H9 (cell line): ENCODE results near the gene ADGRL3. TPM values are rescaled to one million over a fixed set of nuclear protein-coding genes. Genes with fewer than 3 reads are reported as not detected.

Experiments
- DNase-seq: peaks from one replicate; pipeline ENCODE4 v3.0.0-alpha.2; 2017
- H2AFZ ChIP-seq: one replicate; pipeline ENCODE4 v1.6.1; 2013; ENCODE audit warnings: mild to moderate bottlenecking, low read length, control low read depth, moderate library complexity
- H2AK5ac ChIP-seq: 2 replicates; pipeline ENCODE4 v1.6.1; 2013; ENCODE audit warnings: low read length, control low read depth, mixed read lengths; ENCODE audit not compliant: insufficient read length
- H2BK120ac ChIP-seq: one replicate; pipeline ENCODE4 v1.6.1; 2013; ENCODE audit warnings: low read depth, mild to moderate bottlenecking, low read length, control low read depth, inconsistent platforms; ENCODE audit not compliant: poor library complexity, severe bottlenecking
- H2BK12ac ChIP-seq: 2 replicates; pipeline ENCODE4 v1.6.1; 2013; ENCODE audit warnings: low read length, control low read depth, mixed read lengths, low read depth; ENCODE audit not compliant: insufficient read length
- H2BK15ac ChIP-seq: 2 replicates; pipeline ENCODE4 v1.6.1; 2013; ENCODE audit warnings: low read depth, low read length, control low read depth
- H2BK20ac ChIP-seq: one replicate; pipeline ENCODE4 v1.6.1; 2013; ENCODE audit warnings: low read depth, mild to moderate bottlenecking, low read length, control low read depth, inconsistent platforms; ENCODE audit not compliant: poor library complexity, severe bottlenecking
- H2BK5ac ChIP-seq: 2 replicates; pipeline ENCODE4 v1.6.1; 2013; ENCODE audit warnings: low read length, control low read depth, mixed read lengths; ENCODE audit not compliant: insufficient read length
- H3K14ac ChIP-seq: 2 replicates; pipeline ENCODE4 v1.6.1; 2013; ENCODE audit warnings: low read length, control low read depth; ENCODE audit not compliant: insufficient read depth
- H3K18ac ChIP-seq: 2 replicates; pipeline ENCODE4 v1.6.1; 2013; ENCODE audit warnings: low read depth, mild to moderate bottlenecking, mixed read lengths, low read length, control low read depth; ENCODE audit not compliant: insufficient read length
- H3K23ac ChIP-seq: 2 replicates; pipeline ENCODE4 v1.6.1; 2013; ENCODE audit warnings: low read length, control low read depth, mixed read lengths, low read depth; ENCODE audit not compliant: insufficient read length
- H3K23me2 ChIP-seq: 2 replicates; pipeline ENCODE4 v1.6.1; 2013; ENCODE audit warnings: low read depth, mild to moderate bottlenecking, mixed read lengths, low read length, control low read depth; ENCODE audit not compliant: insufficient read length, poor library complexity, severe bottlenecking
- H3K27ac ChIP-seq: 2 replicates; pipeline ENCODE4 v1.5.1; 2013; ENCODE audit warnings: low read length, control low read depth, mixed read lengths, low read depth; ENCODE audit not compliant: insufficient read length
- H3K27me3 ChIP-seq: 2 replicates; pipeline ENCODE4 v1.6.1; 2013; ENCODE audit warnings: low read length, control low read depth, inconsistent platforms; ENCODE audit not compliant: insufficient read depth
- H3K4ac ChIP-seq: 2 replicates; pipeline ENCODE4 v1.6.1; 2013; ENCODE audit warnings: low read depth, mild to moderate bottlenecking, control low read depth, inconsistent platforms, low read length, moderate library complexity
- H3K4me1 ChIP-seq: 2 replicates; pipeline ENCODE4 v1.6.1; 2013; ENCODE audit warnings: low read length, control low read depth, inconsistent platforms; ENCODE audit not compliant: insufficient read depth
- H3K4me2 ChIP-seq: 2 replicates; pipeline ENCODE4 v1.6.1; 2013; ENCODE audit warnings: low read length, control low read depth, mixed read lengths; ENCODE audit not compliant: insufficient read length, insufficient read depth
- H3K56ac ChIP-seq: 2 replicates; pipeline ENCODE4 v1.6.1; 2013; ENCODE audit warnings: low read depth, mild to moderate bottlenecking, mixed read lengths, low read length, control low read depth; ENCODE audit not compliant: insufficient read length
- H3K79me1 ChIP-seq: 2 replicates; pipeline ENCODE4 v1.6.1; 2013; ENCODE audit warnings: low read depth, mild to moderate bottlenecking, moderate library complexity, low read length, control low read depth, inconsistent platforms; ENCODE audit not compliant: insufficient read depth, poor library complexity, severe bottlenecking
- H3K79me2 ChIP-seq: 2 replicates; pipeline ENCODE4 v1.6.1; 2013; ENCODE audit warnings: low read length, control low read depth, inconsistent platforms; ENCODE audit not compliant: insufficient read depth
- H3K9ac ChIP-seq: 2 replicates; pipeline ENCODE4 v1.6.1; 2013; ENCODE audit warnings: low read length, control low read depth, mixed read lengths; ENCODE audit not compliant: insufficient read length; ENCODE audit errors: extremely low read depth
- H3K9me3 ChIP-seq: one replicate; pipeline ENCODE4 v1.6.1; 2013; ENCODE audit warnings: low read depth, low read length, inconsistent platforms; ENCODE audit not compliant: control insufficient read depth
- H3T11ph ChIP-seq: one replicate; pipeline ENCODE4 v1.6.1; 2013; ENCODE audit warnings: mild to moderate bottlenecking, low read length, control low read depth, inconsistent platforms
- H4K20me1 ChIP-seq: one replicate; pipeline ENCODE4 v1.6.1; 2013; ENCODE audit not compliant: control insufficient read depth, insufficient read length, insufficient read depth
- H4K5ac ChIP-seq: 2 replicates; pipeline ENCODE4 v1.6.1; 2013; ENCODE audit warnings: low read depth, mild to moderate bottlenecking, mixed read lengths, low read length, control low read depth; ENCODE audit not compliant: insufficient read length
- H4K8ac ChIP-seq: replicated peaks from 2 replicates; pipeline ENCODE4 v1.6.1; 2013; ENCODE audit warnings: low read length, control low read depth, mixed read lengths, low read depth; ENCODE audit not compliant: insufficient read length
- H4K91ac ChIP-seq: 2 replicates; pipeline ENCODE4 v1.6.1; 2013; ENCODE audit warnings: low read depth, mild to moderate bottlenecking, moderate library complexity, mixed read lengths, low read length, control low read depth; ENCODE audit not compliant: insufficient read length
- H3K27ac Mint-ChIP-seq, 3 experiments: 2 replicates in 2 of 3; 3 replicates in 1 of 3; pipeline ENCODE4 v1.8.0; 2020 to 2021; ENCODE audit warnings: mixed read lengths in 3 of 3, mild to moderate bottlenecking in 1 of 3, moderate library complexity in 1 of 3
- H3K27me3 Mint-ChIP-seq: 2 replicates; pipeline ENCODE4 v1.8.0; 2021; ENCODE audit warnings: low read depth, mild to moderate bottlenecking, moderate library complexity, mixed read lengths
- H3K36me3 Mint-ChIP-seq, 3 experiments: 2 replicates in 2 of 3; 3 replicates in 1 of 3; pipeline ENCODE4 v1.8.0; 2020 to 2021; ENCODE audit warnings: low read depth in 3 of 3, mixed read lengths in 3 of 3; ENCODE audit not compliant: insufficient read depth in 1 of 3
- H3K4me1 Mint-ChIP-seq, 2 experiments: 2 replicates each; pipeline ENCODE4 v1.8.0; 2020; ENCODE audit warnings: mixed read lengths in 2 of 2
- H3K4me3 Mint-ChIP-seq, 2 experiments: 2 replicates in 1 of 2; 3 replicates in 1 of 2; pipeline ENCODE4 v1.8.0; 2020 to 2021; ENCODE audit warnings: mild to moderate bottlenecking in 2 of 2, mixed read lengths in 2 of 2, moderate library complexity in 1 of 2
- H3K9me3 Mint-ChIP-seq, 2 experiments: 2 replicates in 1 of 2; 3 replicates in 1 of 2; pipeline ENCODE4 v1.8.0; 2020; ENCODE audit warnings: mild to moderate bottlenecking in 2 of 2, mixed read lengths in 2 of 2, moderate library complexity in 1 of 2
- CTCF ChIP-seq: fragments of 200-600 bp; sonication (generic); conservative IDR thresholded peaks from 3 replicates; pipeline ENCODE4 v1.8.0; 2021; ENCODE audit warnings: antibody characterized with exemption, mild to moderate bottlenecking
- WGBS: extraction: QIAGEN DNeasy Blood & Tissue Kit; methylation state at CpG from one replicate; pipeline ENCODE4 v1.1.7; 2013; ENCODE audit warnings: missing lambda C conversion rate, low lambda C conversion rate, mixed read lengths; ENCODE audit not compliant: insufficient read length; ENCODE audit errors: extremely low coverage; 5-methylcytosine and 5-hydroxymethylcytosine counted together
- total RNA-seq: library from RNA; stranded (reverse); gene quantifications from 2 replicates; pipeline ENCODE4 v1.2.1, GENCODE V29; 2021

The ADGRL3 gene
- total RNA-seq, 1 experiment from 2014 or later = 5.9 TPM

GRCh38 chr4:61922766-61923165, 722.6 kb downstream of the ADGRL3 start:
- H3K4me3 Mint-ChIP-seq = no peak overlapping the region
- H3K4me1 Mint-ChIP-seq = peaks cover 16% of the 10 kb centered on the region in 2 experiments
- peaks cover 5% of the 10 kb centered on the region; the same call in 1 of the 2 replicates for H3K4me1 ChIP-seq
- H2BK120ac ChIP-seq = no peak overlapping the region
- H2BK15ac ChIP-seq = no peak overlapping the region
- H3K9me3 Mint-ChIP-seq = peaks cover 0 to 2% of the 10 kb centered on the region in 2 experiments; a peak in 1 of 5 replicates
- no peaks in the 10 kb centered on the region for H3K27me3 Mint-ChIP-seq
- no peak overlapping the region for H3K27ac Mint-ChIP-seq
- H3K14ac ChIP-seq = no peak overlapping the region
- no peak overlapping the region for H2AFZ ChIP-seq
- H3K9ac ChIP-seq = no peak overlapping the region
- H4K8ac ChIP-seq = no peak overlapping the region
- no peak overlapping the region for H4K91ac ChIP-seq
- no peaks in the 10 kb centered on the region for H3K79me2 ChIP-seq
- no peak overlapping the region for H2BK5ac ChIP-seq
- no peaks in the 10 kb centered on the region for H3K9me3 ChIP-seq
- no peak overlapping the region for H3K23ac ChIP-seq
- DNase-seq = no peak
- no peak overlapping the region for H4K5ac ChIP-seq
- H3K56ac ChIP-seq = no peak overlapping the region
- no peak overlapping the region for H3T11ph ChIP-seq
- no peaks in the 10 kb centered on the region for H3K27me3 ChIP-seq
- no peak overlapping the region for H3K18ac ChIP-seq
- H2BK20ac ChIP-seq = no peak overlapping the region
- H4K20me1 ChIP-seq = no peaks in the 10 kb centered on the region
- WGBS = no CpG with 5 or more reads among the region's 4 CpGs
- no peak for TF ChIP-seq CTCF
- no peak overlapping the region for H2BK12ac ChIP-seq
- no peaks in the 10 kb centered on the region for H3K79me1 ChIP-seq
- no peak overlapping the region for H3K4me2 ChIP-seq
- no peak overlapping the region for H2AK5ac ChIP-seq
- no peak overlapping the region for H3K27ac ChIP-seq
- H3K36me3 Mint-ChIP-seq = 0 out of 7 replicates have a peak, but pooled peaks cover 0 to 5% (median 0%) of the 10 kb centered on the region in 3 experiments
- no peak overlapping the region for H3K4ac ChIP-seq
- no peaks in the 10 kb centered on the region for H3K23me2 ChIP-seq
